GM21717 (cell line): ENCODE measurements around the gene SRSF12.

Experiments used
- ATAC-seq: cut with Tn5 transposase; IDR thresholded peaks from one replicate; pipeline ENCODE4 v1.9.1; 2021; ENCODE audit warnings: mild to moderate bottlenecking, moderate library complexity; ENCODE audit not compliant: unreplicated experiment

SRSF12 gene

DNA sequence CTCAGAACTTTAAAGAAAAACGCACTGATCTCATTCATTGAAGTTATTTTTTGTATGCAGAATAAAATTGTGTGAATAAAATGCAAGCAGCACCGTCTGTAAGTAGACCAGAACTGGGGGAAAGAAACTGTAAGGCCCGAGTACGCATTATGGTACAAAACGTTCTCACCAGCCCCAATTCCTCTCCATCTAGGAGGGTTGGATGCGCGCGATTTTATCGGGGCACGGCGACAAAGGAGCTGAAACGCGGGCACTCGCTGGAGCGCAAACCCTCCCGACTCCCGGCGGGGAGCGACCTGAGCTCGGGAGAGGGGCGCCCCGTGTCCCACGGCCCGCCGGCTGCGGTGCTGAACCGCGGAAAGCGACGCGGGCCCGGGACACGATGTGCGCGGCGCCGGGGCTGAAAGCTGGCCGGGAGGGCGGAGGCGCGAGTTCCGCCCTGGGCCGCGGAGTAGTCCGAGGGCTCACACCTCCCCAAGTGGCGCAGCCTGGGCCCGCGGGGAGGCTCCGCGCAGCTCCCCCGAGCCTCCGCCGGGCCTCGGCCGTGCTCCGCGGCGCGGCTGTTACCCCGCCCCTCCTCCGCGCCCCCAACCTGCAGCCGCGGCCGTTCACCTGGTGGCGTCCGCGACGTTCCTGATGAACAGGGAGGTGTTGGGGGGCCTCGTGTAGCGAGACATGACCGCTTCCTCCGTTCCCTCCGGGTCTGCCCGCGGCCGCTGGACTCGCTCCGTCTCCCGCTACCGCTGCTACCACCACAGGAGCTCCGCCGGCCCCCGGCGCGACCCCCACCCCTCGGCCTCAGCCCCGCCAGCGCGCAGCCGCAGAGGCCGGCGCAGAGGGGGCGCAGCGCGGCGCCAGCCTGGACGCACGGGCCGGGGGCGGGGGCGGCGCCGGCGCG, at the start of gene SRSF12:
SRSF12 (minus strand) TSS at position 861 of the 898 bp plus-strand sequence; CDS start at position 677, 184 bp downstream.
- ATAC-seq = peak; percentile 66

GRCh38 chr6:89162047-89162371, 44.1 kb upstream of the SRSF12 start:
- ATAC-seq = no peak

DNA sequence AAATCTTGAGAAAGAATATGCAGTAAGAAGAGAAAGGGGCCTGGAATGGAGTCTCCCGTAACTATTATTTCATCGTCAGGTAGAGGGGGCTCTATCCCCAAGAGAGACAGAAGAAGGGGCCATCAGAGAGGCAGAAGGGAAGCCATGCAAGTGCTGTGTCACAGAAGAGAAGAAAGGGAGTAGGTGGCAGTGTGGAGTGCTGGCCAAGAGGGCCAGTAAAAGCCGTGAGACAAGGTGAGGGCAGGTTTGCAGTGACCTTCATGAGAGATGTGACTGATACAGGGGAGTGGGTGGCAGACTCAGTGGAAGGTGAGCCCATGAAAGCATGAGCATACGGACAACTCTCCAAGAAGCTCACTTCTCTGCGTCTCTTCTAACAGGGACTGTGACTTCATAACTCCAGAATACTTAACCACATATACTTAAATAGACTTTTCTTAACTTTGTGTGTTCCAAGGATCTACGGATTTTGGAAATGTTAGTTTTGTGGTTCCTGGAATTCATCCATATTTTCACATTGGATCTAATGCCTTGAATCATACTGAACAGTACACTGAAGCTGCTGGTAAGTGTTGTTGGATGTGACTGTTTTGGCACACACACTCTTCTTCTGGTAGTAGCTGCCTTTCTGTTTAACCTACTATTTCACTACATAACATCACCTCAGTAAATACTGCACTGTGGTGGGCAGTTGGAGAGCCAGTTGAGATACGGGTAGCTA, 43.6 kb upstream of the SRSF12 start:
- no peak for ATAC-seq

DNA sequence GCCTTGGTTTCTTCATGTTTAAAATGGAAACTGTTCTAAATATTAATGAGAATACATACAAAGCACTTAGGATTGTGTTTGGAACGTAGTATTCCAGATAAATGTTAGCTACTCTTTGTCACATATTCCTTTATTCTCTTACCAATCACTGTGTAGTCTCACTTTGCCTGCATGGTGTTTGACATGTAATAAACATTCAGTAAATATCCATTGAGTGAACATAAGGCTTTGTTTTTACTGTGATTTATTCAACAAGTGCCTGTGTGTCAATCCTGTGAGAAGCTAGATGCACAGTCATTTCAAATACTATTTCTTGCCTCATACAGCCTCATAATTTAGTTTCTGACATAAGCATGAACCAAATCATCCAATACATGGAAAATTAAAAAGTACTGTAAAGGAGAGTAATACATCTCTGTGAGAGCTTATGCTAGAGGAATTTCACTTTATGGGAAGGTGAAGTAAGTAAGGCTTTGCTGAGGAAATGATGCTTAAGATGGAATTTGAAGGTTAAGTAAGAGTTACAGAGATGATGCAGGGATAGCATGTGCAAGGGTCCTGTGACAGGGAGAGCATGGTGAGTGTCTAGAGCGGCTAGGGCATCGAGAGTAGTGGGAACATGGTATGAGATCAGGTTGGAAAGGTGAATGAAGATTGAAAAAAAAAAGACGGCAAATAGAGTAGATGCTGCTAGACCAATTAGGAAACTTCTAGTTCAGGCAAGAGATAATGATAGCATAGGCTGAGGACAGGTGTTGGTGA, 42.6 kb upstream of the SRSF12 start:
- no peak for ATAC-seq

DNA sequence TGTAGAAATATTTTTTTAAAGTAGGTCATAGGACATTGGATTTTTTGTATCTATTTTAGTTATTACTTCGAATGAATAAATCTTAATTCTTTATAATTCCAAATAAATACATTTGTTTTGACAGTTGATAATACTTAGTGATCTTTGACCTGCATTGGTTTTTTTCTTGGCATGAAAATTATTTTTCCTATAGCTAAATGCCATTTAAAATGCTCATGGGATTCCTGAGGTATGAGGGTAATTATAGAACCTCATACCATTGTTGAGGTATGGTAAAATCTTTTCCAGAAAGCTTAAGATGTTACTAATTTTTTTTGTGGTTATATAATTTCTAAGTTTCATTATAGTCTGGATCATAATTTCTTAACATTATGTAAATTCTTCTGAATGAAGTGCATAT, 36.3 kb upstream of the SRSF12 start:
- ATAC-seq = no peak

DNA sequence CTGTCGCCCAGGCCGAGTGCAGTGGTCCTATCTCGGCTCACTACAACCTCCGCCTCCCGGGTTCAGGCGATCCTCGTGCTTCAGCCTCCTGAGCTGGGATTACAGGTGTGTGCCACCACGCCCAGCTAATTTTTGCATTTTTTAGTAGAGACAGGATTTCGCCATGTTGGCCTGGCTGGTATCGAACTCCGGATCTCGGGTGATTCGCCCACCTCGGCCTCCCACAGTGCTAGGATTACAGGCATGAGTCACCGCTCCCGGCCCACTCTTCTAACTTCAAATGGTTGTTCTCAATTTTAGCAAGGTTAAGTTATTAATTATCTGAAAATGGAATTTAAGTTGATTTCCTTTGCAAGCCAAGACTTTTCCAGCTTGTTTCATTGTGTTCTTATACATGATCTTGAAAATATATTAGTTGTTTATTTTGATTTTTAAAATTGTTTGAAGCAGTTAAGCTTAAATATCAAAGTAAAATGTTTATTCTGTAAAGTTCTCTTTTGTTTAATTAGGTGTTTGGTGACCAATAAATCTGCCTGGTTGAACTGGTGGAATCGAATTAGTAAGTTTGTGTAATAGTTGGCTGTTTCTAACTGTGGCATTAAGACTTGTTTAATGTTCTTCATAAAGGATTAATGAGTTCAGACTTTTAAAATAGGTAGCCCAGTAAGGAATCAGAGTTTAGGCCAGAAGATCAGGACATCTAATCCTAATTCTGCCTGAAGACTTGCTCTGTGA, 30.3 kb upstream of the SRSF12 start:
- ATAC-seq = no peak

DNA sequence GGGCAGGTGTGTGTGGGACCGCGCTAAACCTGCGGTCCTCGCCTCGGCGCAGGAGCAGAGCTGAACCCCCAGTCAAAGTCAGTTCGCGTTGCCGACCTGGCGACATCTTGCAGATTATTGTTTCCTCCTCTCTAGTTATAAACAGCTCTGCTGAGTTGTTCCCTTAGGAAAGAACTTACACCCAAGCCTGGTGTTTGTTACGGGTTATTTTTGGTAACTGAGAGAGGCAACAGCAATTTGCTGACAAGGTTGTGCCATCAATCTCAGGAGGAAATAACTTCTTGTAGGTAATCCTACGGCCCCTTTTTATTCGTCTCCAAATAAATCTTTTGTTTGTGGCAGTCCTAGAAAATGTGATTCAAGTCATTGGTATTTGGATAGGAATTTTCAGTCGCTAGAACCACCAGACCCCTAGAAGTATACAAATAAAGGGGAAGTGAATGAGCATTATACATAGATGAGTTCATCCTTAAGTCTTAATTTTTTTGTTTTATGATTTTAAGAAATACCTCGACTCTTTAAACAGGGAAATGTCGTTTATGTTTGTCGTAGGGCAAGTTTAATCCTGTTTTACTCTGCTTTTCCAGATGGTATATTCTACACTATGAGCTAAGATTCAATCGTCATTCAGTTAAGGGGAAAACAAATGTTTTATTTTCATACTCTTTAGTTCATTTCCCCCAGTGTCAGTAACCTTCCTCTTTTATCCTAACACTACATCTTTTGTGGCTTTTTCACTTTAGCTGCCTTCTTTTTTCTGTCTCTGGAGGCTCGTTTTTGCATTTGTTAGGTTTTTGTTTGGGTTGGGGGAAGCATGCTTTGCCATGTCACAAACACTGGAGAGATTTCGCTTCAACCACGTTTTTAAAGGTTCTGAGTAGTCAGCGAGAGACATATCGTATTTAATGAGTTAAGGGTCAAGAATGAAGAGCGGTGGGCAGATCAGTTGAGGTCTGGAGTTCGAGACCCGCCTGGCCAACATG, 29.1 kb upstream of the SRSF12 start:
- peak; percentile 42 for ATAC-seq

DNA sequence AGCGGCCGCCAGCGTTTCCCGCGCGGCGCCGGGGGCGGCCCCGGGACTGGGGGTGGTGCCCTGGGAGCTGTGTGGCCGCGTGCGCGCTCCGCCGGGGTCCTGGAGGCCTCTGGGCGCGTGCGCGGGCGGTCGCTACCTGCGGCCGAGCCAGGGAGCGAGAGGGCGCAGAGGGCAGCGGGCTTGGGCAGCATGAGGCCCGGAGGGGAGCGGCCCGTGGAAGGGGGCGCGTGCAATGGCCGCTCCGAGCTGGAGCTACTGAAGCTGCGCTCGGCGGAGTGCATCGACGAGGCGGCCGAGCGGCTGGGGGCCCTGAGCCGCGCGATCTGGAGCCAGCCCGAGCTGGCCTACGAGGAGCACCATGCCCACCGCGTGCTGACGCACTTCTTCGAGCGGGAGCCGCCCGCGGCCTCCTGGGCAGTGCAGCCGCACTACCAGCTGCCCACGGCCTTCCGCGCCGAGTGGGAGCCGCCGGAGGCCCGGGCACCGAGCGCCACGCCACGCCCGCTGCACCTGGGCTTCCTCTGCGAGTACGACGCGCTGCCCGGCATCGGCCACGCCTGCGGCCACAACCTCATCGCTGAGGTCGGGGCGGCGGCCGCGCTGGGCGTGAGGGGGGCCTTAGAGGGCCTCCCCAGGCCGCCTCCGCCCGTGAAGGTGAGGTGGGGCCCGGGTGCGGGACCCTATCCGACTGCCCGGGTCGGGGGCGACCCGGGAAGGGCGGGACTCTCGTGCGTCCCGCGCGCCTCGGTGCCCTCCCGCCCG, 28.3 kb upstream of the SRSF12 start, which contains the start of gene PM20D2:
PM20D2 (plus strand) TSS at position 100 of the 762 bp plus-strand sequence; CDS start at position 190, 90 bp downstream.
- ATAC-seq = peak; percentile 82

DNA sequence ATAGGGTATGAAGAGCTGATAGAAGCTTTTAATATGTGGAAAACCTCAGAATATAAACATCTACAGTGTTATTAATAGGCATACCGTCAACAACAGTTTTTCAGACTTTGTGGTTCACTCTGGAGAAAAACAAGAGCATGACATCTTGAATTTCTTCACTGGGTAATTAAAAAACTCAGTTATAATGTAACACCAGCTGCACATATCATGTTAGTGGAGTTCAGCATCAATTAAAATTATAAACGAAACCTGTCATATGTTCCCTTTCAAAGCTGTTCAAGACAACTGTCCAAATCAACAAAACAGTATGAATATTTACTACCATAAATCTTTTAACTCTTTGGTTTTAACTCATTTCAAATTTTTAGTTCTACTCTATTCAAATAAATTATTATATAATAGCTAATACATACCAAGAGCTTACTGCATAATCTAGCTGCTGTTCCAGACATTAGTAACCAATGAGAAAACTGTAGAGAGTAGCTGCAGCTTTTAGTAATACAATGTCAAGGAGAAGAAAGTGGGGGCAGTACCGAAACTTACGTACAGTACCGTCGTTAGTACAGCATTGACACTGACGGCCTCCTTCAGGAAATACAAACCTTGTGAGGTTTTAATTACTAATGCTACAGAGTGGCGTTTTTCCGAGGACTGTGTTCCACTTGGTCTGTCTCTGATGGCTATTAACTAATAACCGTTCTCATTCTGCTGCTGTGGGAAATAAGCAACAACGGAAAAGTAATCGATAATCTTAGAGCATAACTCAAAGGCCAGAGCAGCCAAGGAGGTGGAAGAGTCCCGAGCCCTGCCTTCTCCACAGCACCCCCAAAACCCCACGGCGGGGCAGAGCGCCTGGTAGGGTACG, 27.5 kb upstream of the SRSF12 start:
- peak; percentile 65 for ATAC-seq

DNA sequence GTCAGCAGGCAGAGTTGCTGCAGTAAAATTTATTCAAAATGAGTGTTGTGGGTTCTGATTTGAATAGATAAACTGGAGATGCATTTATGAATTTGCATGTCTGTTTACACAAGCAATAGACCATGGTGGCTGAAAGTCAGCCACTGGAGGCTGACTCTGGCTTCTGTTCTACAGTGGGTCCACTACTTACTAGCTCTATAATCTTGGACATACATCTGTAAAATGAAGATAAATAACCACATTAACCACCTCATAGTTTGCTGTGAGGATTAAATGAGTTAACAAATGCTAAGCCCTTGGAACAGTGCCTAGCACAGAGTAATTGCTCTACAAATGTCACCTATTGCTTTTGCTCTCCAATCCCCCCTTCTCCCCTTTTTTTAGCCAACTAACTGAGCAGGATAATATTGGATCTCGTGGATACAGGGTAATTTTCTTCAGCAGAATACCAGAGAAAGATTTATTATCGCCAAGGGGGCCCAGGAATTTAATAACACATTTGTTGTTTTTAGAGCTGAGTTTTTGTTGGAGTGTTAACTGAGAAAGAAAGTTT, 26.6 kb upstream of the SRSF12 start:
- ATAC-seq = no peak

DNA sequence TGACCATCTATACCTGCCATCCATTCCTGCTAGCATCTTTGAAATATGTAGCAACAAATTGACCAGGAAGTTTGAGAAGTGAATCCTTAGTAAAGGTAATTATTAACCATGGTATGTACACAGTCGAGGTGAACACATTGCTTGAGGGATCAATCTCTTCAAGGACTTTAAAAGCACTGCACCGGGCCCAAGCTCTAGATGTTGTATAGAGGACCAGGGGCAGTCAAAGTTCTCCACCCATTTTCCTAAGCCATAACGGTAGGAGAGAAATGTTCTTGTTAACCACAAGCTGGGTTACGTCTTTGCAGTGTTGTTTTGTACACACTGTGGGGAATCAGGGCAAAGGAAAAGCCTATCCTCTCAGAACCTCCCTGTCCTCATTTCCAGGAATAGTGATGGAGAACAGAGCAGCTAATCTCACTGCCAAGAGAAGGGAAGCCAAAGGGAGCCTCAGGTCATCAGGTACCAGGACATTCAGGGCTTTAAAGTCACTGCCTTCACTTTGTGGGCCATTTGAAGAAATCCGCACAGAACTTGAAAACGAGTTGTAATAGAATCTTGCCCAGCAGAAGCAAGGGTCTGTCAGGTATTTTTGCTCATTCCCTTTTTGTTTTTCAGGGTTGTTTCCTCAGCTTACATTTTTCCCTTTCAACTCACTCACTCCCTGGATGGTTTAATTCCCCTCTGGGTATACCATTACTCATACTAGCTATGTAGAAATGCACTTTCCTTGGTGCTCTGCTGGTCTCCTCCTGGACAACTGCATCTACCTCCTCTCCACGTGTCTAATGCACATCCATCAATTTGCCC, 22.7 kb upstream of the SRSF12 start:
- ATAC-seq = no peak

DNA sequence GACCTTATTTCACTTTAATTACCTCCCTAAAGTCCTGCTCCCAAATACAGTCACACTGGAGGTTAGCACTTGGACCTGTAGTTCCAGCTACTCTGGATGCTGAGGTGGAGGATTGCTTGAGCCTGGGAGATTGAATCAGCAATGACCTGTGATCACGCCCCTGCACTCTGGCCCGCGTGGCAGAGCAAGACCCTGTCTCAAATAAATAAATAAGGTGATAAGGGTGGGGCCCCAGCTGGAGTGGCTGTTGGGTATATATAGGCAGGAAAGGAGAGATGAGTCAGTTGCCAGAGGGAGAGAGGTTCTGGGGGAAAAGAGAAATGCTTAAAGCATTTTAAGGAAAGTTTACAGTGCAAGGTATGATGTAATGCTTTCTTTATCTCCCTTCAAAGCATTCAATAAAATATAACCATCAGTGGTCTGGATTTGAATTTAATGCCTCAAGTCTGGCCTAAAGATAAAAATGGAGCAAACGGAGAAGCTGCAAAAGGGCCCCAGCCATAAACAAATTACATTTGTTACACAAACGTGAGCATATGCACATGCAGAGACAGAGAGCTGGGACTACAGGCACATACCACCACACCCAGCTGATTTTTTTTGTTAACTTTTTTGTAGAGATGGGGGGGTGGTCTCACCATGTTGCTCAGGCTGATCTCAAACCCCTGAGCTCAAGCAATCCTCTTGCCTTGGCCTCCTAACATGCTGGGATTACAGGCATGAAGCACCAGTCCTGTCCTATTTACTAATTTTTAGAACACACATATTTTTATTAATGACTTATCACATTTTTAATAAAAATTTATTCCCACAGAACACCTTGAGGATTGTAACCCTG, 21.9 kb upstream of the SRSF12 start:
- ATAC-seq = no peak

DNA sequence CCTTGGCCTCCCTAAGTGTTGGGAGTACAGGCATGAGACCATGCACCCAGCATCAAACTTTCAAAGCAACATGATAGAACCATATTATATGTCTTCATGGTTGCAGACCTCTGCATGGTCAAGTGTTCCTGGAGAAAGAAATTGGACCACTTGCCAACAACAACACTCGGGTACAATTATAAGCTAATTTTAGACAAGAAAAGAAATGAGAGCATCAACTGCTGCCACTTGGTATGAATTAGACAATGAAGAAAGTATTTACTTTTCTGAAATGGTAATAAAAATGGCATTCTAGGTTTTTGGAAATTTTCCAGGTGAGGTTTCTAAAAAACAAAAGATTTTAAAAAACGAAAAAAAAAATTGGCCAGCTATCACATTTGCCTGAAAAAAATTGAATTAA, 20.3 kb upstream of the SRSF12 start:
- no peak for ATAC-seq

GRCh38 chr6:89134723-89135122, 16.9 kb upstream of the SRSF12 start:
- no peak for ATAC-seq

- no peak for ATAC-seq
Measured at GRCh38 chr6:89133981-89134380, 16.1 kb upstream of the SRSF12 start.

DNA sequence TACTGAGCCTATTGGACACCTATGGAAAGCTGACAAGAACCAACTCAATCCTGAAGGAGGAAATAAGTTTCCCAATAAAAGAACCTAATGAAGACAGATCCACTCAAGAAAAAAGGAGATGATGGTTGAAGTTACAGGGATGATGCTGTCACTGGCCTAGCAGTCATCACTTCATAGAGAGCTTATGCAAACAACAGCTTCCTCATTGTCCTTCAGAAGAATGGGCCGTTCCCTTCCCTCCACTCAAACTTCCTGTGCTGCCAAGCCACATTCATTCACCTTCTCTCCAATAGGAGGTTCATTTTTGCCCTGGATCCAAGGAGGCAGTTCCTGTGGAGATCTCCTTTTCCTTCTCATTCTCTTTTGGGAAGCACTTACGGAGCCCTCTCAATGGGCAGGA, 14.2 kb upstream of the SRSF12 start:
- ATAC-seq = no peak
